GM19351 (cell line): ENCODE measurements around the gene TMEM43.

Source experiments
- ATAC-seq: cut with Tn5 transposase; IDR thresholded peaks from one replicate; pipeline ENCODE4 v1.9.1; 2021; ENCODE audit warnings: mild to moderate bottlenecking, moderate library complexity; ENCODE audit not compliant: unreplicated experiment

The TMEM43 gene

GRCh38 chr3:14148041-14148985, 23.5 kb downstream of the TMEM43 start:
- no peak for ATAC-seq

- ATAC-seq, result no peak
These were observed 25.2 kb downstream of the TMEM43 start for GRCh38 chr3:14150078-14150477.

DNA sequence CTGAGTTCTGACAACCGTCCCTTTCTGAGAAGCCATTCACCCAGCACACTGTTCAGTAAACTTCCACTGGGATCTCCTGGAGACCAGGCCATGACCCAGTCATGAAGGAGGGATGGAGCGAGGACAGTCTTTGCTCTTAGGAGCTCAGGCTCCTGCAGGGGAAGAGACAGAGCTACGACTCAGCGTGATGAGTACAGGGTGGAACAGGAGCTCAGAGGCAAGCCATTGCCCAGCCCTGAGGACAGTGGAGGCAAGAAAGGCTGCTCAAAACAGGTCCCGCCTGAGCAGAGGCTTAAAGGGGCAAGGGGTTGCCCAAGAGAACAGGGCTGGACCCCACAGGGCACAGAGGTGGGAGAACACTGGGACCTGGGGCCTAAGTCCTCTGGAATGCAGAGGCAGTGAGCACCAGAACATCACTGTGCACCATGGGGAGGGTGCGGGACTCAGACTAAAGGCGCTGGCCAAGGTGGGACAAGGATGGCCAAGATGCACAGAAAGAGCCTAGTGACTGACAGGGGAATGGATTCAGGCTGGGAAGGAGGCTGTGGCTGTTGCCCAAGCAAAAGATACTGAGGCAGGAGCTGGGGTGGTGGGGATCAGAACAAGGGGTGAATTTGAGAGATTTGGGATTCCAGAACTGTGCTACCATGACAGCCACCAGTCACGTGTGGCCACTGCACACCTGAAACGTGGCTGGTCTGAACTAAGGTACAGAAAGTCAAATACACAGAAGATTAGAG, 25.8 kb downstream of the TMEM43 start:
- ATAC-seq, result no peak

- ATAC-seq, result no peak
These were observed 26.7 kb downstream of the TMEM43 start for GRCh38 chr3:14151471-14152083.

GRCh38 chr3:14152233-14152962, 27.5 kb downstream of the TMEM43 start:
- no peak for ATAC-seq

GRCh38 chr3:14152963-14153355, 28.1 kb downstream of the TMEM43 start:
- no peak for ATAC-seq

- no peak for ATAC-seq
These were observed 28.8 kb downstream of the TMEM43 start for GRCh38 chr3:14153663-14154062.

DNA sequence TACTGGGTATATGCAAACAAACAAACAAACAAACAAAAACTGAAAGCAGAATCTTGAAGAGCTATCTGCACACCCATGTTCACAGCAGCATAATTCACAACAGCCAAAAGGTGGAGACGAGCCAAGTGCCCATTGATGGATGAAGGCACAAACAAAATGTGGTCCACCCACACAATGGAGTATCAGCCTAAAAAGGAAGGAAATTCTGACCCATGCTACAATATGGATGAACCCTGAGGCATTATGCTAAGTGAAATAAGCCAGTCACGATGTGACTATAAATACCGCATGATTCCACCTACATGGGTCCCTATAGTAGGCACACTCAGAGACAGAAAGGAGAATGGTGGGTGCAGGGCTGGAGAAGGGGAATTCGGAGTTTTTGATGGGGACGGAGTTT, 29.4 kb downstream of the TMEM43 start:
- ATAC-seq, result no peak

DNA sequence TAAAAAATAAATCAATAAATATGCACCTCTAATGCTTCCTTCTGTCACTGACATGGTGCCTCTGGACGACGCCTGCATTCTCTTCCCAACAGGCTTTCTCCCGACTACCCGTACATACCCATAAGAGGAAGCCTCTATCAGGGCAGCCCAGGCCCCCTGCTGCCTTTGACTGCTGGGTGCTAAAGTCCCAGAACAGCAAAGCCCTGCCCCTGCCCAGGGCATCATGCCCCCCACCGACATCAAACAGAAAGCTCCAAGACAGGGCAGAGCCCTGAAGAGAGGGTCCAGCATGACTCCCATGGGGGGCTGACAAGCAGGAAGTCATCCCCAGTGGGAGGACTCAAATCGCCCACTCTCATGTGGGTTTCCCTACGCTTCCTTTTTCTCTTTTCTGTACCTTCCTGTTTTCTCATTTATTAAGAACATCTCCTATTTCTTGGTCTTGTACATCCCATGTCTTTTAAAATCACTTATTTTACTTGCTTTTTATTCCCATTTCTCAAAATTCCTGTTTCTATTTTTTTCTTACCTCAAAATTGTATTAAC, 30.1 kb downstream of the TMEM43 start:
- ATAC-seq, result no peak

GRCh38 chr3:14156201-14156600, 31.3 kb downstream of the TMEM43 start:
- no peak for ATAC-seq

DNA sequence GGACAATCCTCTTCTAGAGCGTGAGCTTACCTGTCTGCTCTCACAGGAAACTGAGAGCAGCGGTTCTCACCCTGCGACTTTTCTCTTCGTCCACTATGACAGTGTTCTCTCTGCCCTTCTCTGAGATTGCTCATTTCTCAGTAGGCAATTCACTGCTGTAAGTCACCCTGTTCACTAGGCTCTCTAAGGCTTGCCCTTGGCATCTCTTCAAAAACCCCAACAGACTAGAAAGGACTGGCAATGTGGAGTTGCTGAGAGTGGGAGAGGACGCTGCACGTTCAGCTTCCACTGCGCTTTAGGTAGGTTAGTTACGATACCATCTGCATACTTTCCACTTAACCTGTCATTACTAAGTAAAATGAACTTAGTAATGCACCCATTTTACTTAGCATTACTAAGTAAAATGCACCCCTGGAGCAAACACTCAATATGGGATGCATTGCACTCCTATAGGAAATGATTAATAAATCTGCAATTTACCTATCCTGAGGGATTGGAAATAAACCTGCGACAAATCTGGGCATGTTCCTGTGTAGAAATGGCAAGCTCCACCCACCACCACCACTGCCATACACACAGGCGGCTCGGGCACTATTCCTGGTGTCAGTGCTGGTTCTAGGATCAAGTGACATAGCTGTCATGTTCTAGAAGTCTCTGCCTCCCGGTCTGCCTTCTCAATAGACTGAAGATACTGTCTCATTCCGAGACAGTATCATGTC, 32.1 kb downstream of the TMEM43 start:
- no peak for ATAC-seq

DNA sequence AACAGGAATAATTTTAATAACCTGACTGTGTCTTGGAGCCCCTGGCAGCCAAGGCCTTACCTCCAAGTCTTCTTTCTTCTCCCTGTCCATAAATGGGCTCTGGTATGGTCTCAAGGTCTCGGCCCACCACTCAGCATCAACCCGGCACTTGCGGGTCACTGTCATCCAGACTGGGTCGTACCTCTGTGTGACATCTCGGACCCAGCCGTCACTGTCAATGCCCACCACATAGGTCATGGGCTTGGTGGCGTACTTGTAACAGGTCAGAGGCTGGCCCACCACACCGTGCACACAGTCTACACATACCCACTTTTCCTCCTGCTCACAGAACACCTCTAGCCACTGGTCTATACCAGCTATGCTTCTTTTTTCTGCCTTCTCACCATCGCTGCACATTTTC, 33.1 kb downstream of the TMEM43 start:
- no peak for ATAC-seq

DNA sequence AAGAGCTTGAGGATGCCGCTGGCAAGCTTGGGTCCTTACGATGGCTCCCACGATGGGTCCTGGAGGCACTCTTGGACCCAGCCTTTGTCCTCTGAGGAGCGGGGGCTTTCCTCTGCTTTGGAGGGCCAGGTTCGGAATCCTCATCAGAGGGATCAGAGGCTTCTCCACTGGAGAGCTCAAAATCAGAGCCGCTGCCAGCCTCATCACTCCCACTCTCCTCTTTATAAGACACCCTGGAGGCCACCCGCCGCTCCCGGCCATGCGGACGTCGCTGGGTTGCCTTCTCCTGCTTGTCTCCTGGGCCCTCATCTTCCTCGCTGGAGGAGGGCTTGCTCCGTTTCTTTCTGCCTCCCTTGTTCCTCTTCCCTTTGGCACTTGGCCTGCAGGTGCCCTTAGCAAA, 33.5 kb downstream of the TMEM43 start:
- no peak for ATAC-seq

GRCh38 chr3:14159426-14159825, 34.6 kb downstream of the TMEM43 start:
- no peak for ATAC-seq

- ATAC-seq, result no peak
These were observed 36.4 kb downstream of the TMEM43 start for GRCh38 chr3:14161282-14161681.

DNA sequence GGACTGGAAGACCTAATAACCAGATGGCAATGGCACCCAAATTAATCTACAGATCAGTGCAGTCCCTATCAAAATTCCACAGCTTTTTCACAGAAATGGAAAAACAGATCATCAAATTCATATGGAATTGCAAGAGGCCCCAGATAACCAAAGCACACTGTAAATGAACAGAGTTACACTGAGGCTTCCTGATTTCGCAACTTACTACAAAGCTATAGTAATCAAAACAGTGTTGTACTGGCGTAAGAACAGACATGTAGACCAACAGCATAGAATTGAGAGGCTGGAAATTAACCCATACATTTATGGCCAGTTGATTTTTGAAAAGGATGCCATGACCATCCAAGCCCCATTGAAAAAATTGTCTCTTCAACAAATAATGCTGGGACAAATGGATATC, 37.3 kb downstream of the TMEM43 start:
- ATAC-seq, result no peak

DNA sequence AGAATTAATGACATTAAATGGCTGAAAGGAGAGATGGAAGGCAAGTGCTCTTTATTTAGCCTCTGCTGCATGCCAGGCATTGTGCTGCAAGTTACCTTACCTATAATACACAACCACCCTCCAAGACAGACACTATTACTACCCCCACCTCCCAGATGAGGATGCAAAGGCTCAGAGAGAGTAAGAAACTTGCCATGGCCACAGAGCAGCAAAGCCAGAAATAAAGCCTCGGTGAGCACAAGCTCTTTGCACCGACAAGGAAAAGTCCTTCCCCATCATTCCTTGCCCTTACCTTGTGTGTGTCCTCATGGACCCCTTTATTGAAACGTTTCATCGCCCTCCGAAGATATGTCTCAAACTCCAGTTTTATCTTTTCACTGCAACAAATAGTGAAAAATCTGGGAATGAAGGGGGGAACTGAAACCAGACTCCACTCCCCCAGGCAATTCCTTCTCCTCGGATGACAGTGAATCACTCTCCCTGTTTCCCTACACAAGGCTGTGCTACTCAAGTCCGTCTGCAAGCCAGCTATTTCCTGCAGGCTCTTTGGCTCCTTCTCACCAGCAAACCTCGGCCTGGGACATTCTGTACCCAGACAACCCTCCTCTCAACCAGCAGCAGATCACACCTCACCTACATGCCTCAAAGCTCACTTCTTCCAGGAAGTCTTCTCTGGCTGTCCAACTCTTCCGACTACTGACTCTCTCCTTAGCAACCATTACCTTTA, 42.2 kb downstream of the TMEM43 start:
- no peak for ATAC-seq

- ATAC-seq, result no peak
These were observed 44.6 kb downstream of the TMEM43 start for GRCh38 chr3:14169435-14169834.

DNA sequence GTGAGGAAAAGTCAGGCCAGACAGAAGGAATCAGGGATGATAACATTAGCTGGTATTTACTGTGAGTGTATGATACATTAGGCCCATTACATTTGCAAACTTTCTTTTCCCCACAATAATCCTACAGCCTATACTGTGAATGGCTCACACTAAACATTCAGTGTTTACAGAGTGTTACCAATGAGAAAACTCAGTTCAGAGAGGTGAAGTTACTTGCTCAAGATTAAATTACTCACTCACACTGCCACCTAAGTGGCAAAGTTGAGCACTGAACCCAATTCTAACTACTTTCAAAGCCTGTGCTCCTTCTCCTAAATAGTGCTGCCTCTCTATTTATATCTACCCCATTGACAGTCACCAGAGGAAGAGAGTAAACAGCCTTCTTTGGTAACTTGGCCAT, 45.0 kb downstream of the TMEM43 start:
- ATAC-seq, result no peak
